ENCODE data around the gene PPIL1.

- TF ChIP-seq CTCF (IDR thresholded peaks at IDR 0.05) (peak; percentile 14; the same call in 2 of the 3 replicates), RAD21 (conservative IDR thresholded peaks at IDR 0.05 in 1 of 2, IDR thresholded peaks at IDR 0.05 in 1 of 2) (peak in 1 of 2 experiments; percentile 38; a peak in 2 of 5 replicates)
Observed at GRCh38 chr6:36914227-36914794, 39.7 kb upstream of the PPIL1 start.

Measured in A549 (cell line).